ENCODE measurements around the gene PRCC.

PRCC gene

GRCh38 chr1:156742801-156743200, 24.5 kb upstream of the PRCC start:
- DNase-seq = no peak
- intact Hi-C loops (cut with DNase I) = no loop called here

- intact Hi-C loops (cut with DNase I) = no loop called here
- DNase-seq = no peak
Observed at GRCh38 chr1:156743367-156744302, 23.7 kb upstream of the PRCC start.

GRCh38 chr1:156744344-156744743, 23.0 kb upstream of the PRCC start:
- no peak for DNase-seq
- intact Hi-C loops (cut with DNase I) = no loop called here

GRCh38 chr1:156744786-156745419, 22.4 kb upstream of the PRCC start:
- intact Hi-C loops (cut with DNase I) = no loop called here
- no peak for DNase-seq

GRCh38 chr1:156745881-156746280, 21.5 kb upstream of the PRCC start:
- DNase-seq = no peak
- intact Hi-C loops (cut with DNase I) = no loop called here

- intact Hi-C loops (cut with DNase I) = no loop called here
Observed at GRCh38 chr1:156746406-156746727, 21.0 kb upstream of the PRCC start.

GRCh38 chr1:156746728-156747631, 20.4 kb upstream of the PRCC start:
- DNase-seq = peak; percentile 74 to 94 (median 84)
- intact Hi-C loops (cut with DNase I) = no loop called here

More at GRCh38 chr1:156746406-156746727, 21.0 kb upstream of the PRCC start:
- no peak for DNase-seq

- intact Hi-C loops (cut with DNase I) = no loop called here
- peak in 1 of 42 donors; percentile 6 for DNase-seq
Observed at GRCh38 chr1:156747742-156748669, 19.3 kb upstream of the PRCC start.

- DNase-seq = peak in 17 of 42 donors; percentile 17 to 73 (median 46)
- intact Hi-C loops (cut with DNase I) = no loop called here
Observed at GRCh38 chr1:156748670-156749418, 18.5 kb upstream of the PRCC start.

GRCh38 chr1:156749419-156750118, 17.8 kb upstream of the PRCC start:
- DNase-seq = no peak
- intact Hi-C loops (cut with DNase I) = loop anchor here (2.0 kb wide), 1 partner anchor 17 kb away; the partner anchor contains the start of gene PRCC

- intact Hi-C loops (cut with DNase I) = loop anchor here (2.0 kb wide), 1 partner anchor 17 kb away; the partner anchor contains the start of gene PRCC
- peak in 2 of 42 donors; percentile 10 to 44 for DNase-seq
Observed at GRCh38 chr1:156750191-156750672, 17.1 kb upstream of the PRCC start.

- peak in 38 of 42 donors; percentile 28 to 77 (median 54) for DNase-seq
- intact Hi-C loops (cut with DNase I) = loop anchor here (2.0 kb wide), 1 partner anchor 16 kb away; the partner anchor contains the start of gene PRCC
Observed at GRCh38 chr1:156750711-156751450, 16.5 kb upstream of the PRCC start.

- DNase-seq = no peak
- intact Hi-C loops (cut with DNase I) = loop anchor here (2.0 kb wide), 1 partner anchor 15 kb away; the partner anchor contains the start of gene PRCC
Observed at GRCh38 chr1:156751451-156751756, 15.9 kb upstream of the PRCC start, which contains the start of gene HDGF. Gene HDGF (minus strand): TSS chr1:156751675. CDS start chr1:156751429, 246 bp downstream.

- intact Hi-C loops (cut with DNase I) = loop anchor here (2.0 kb wide), 1 partner anchor 15 kb away; the partner anchor contains the start of gene PRCC
- DNase-seq = peak; percentile 94 to 99 (median 98)
Observed at GRCh38 chr1:156751757-156752481, 15.4 kb upstream of the PRCC start.

- intact Hi-C loops (cut with DNase I) = no loop called here
- peak in 1 of 42 donors; percentile 17 for DNase-seq
Observed at GRCh38 chr1:156752843-156753482, 14.4 kb upstream of the PRCC start.

Measured in head of caudate nucleus (tissue), 42 donors.